Ramos (cell line): ENCODE measurements around the gene MMP12.

Experiments used
- in situ Hi-C: fragments of 300-500 bp; cut with MboI; formaldehyde crosslinking; loops from one replicate; pipeline ENCODE4 v1.14.3; 2022; ENCODE audit warnings: low sequenced_read_pairs; ENCODE audit not compliant: unreplicated experiment

MMP12 gene

GRCh38 chr11:102853055-102853454 is 21.7 kb downstream of the MMP12 start:
- in situ Hi-C loops, result no loop called here

DNA sequence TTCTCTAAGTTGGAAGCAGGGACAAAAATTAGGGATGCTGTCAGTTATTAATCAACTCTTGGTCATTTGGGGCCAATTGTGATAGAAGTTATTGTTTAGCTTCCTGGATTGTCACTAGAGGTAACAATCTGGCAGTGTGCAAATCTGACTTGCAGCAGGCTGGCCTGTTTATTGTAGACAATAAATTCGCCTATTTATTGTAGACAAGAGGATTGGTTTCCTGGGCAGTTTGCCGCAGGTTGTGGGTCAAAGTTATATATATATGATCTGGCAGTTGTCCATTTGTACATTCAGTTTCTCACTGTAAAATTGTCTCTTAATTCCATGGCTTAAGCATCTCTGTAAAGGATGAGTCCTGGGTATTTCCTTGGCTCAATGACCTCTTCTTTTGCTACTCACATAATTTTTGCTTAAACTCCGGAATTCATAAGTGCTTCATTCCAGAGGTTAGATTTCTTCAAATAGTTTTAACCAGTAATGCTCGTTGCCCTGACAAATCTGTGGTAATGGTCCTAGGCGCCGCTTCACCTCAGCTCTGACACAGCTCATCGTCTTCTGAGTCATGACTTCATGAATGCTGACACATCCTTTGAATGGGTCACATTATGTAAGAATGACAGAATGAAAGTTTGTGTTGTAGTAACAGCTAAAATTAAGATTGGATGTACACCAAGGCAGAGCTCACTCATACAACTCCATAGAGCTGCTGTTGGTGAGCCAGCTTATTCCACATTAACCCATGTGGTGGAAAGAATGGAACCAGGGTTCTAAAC is 23.6 kb downstream of the MMP12 start:
- in situ Hi-C loops, result no loop called here

- in situ Hi-C loops, result no loop called here
These were observed 25.5 kb downstream of the MMP12 start for GRCh38 chr11:102849311-102849710.

DNA sequence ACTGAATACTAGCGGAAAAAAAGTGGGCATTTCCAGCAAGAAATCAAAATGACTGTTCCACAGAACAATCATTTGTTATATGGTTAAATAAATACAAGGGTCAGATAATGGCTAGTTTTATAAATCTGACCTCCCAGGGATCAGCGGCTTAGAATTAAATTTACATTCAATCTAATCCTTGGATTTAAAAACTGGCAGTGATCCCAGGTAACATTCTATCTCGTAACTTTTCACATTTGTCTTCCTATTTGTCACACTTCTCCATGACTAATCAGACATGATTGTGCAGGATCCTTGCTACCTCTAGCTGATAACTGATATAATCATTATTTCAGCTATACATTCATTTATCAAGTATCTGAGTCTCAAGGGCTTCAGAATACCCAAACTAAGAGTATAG is 28.5 kb downstream of the MMP12 start:
- in situ Hi-C loops, result no loop called here

GRCh38 chr11:102843489-102843888 is 31.3 kb downstream of the MMP12 start, which contains the start of gene MMP3:
Gene MMP3 (minus strand): TSS chr11:102843609. CDS start chr11:102843546, 63 bp downstream.
- in situ Hi-C loops, result no loop called here

DNA sequence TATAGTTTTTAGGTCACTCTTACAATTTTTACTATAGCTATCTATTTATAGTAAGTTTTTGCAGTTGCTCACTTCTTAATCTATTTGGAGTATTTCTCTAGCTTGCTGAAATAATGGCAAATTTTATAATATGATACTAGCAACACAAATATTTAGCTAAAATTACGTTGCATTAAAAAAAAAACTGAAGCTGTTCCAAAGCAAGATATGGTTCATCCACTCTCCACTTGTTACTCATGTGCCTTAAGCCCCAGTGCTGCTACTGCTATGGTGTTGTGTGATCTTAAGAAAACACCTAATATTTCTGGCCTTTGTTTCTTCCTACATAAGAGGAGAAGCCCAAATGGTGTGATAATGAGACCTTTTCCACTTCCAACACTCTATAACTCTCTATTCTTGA is 31.9 kb downstream of the MMP12 start:
- in situ Hi-C loops, result no loop called here

DNA sequence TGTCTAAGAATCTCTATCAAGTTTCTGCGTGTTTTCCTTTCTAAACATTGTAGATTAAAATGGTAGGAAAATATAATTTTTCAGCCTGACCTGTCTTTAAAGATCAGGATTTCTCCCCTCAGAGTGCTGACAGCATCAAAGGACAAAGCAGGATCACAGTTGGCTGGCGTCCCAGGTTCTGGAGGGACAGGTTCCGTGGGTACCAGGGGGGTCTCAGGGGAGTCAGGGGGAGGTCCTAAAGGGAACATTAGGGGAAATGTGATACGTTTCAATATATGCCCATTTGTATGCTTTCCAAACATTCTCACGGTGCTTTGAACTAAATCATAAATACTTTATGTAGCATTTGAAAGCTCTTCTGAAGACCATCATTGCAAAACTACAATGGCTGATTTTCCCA is 34.8 kb downstream of the MMP12 start:
- in situ Hi-C loops, result no loop called here

DNA sequence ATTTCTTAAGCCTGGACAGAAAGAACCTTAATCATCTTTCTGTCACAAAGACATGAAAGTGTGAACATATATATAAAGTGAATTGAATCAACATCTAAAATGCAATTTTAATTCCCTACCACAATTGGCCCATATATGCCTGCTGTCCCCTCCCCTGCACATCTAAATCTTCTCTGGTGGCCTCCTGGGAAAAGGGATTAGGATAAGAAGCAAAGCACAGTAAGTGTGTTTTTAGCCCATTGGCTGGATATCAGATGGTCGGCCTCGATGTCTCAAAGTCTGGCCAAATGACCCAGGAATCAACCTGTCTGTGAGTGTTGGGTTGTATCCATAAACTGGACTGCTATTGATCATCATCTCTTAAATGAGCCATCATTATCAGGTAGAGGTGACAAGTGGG is 37.1 kb downstream of the MMP12 start:
- in situ Hi-C loops, result no loop called here

- in situ Hi-C loops, result no loop called here
These were observed 37.6 kb downstream of the MMP12 start for GRCh38 chr11:102837156-102837555.

GRCh38 chr11:102836290-102836875 is 38.4 kb downstream of the MMP12 start:
- in situ Hi-C loops, result no loop called here

DNA sequence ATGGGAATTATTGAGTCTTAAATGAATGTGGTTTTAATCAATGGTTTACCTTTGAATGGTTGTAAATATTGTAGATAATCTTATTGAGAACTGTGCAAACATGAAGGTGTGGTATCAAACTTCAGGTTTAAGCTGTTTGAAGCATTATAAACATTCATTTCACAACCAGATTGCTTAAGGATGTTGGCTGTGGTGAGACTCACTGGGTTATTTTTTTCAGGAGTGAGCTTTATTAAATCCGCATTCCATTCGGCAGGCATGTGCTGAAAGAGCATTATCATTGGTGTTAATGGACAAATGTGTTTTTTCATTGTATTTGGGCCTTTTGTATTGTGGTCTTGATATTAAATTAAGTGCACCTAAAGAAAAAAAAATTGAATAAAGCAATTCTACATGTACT is 41.1 kb downstream of the MMP12 start:
- in situ Hi-C loops, result no loop called here

GRCh38 chr11:102832612-102833011 is 42.2 kb downstream of the MMP12 start:
- in situ Hi-C loops, result no loop called here

- in situ Hi-C loops, result no loop called here
These were observed 43.0 kb downstream of the MMP12 start for GRCh38 chr11:102831489-102832440.

- in situ Hi-C loops, result no loop called here
These were observed 43.7 kb downstream of the MMP12 start for GRCh38 chr11:102831128-102831488.

DNA sequence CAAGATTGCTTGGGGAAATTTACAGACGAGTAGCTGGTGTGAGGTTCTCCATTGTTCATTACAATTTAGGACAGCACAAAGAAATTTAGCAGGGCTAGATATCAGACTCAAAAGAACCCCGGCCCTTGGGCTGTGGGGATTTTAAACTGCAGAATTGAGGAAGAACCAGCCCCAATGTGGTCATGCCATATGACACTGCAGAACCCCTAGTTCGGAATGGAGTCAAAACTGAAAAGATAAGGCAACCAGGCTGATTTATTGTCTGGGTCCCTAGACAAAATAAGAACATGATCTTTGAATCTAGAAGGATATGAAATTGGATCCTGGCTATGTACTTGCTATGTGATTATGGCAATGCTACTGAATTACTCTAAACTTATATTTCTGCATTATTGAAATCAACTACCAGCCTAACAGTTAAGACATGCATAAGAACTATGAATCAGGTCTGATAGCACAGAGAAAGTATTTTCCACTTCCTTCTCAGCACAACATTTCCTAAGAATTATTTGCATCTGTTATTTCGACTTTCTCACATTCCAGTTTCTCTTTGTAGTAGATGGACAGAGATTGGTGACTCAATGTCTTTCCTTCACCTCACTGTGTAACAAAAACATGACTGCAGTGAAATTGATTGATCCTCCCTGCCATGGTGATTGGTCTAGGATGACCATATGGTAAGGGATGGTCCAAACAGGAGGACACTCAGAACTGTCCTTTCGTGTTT is 44.6 kb downstream of the MMP12 start:
- in situ Hi-C loops, result no loop called here

DNA sequence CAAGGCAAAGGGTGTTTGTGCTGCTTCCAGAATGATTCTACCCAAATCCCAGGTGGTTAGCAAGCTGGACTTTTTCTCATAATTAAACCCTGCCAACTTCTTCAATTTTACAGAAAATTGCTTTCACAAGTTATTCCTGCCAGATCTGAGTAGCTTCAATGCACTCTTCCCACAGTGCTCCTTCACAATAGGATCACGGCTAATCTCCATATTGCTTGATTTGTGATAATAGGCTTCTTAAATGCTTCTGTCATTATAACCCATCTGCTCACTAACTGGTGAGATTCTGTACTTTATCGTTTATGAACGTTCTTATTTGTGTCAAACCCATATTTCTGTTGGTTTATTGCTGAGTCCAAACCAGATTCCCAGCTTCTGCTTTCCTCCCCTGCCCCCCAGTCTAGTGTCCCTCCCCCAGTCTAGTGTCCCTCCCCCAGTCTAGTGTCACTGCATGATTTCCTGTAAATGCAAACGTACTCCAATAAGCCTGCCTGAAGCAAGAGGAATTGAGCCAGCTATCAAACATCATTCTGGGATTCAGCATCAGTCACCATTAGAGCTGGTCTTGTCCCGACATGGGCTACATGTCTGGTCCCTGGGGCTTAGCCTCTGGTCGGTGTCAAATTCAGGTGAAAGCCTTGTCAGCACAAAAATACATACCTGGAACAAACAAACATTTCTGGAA is 45.3 kb downstream of the MMP12 start:
- in situ Hi-C loops, result no loop called here

GRCh38 chr11:102824556-102824955 is 50.2 kb downstream of the MMP12 start:
- in situ Hi-C loops, result no loop called here

DNA sequence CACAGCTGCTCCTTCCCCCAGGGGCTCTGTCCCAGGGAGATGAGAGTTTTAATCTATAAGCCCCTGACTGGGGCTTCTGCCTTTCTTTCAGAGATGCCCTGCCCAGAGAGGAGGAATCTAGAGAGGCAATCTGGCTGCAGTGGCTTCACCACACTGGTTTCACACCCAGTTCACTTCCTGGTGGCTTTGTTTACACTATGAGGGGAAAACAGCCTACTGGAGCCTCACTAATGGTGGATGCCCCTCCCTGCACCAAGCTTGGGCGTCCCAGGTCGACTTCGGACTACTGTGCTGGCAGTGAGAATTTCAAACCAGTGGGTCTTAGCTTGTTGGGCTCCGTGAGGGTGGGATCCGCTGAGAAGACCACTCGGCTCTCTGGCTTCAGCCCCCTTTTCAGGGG is 55.3 kb downstream of the MMP12 start:
- in situ Hi-C loops, result no loop called here

DNA sequence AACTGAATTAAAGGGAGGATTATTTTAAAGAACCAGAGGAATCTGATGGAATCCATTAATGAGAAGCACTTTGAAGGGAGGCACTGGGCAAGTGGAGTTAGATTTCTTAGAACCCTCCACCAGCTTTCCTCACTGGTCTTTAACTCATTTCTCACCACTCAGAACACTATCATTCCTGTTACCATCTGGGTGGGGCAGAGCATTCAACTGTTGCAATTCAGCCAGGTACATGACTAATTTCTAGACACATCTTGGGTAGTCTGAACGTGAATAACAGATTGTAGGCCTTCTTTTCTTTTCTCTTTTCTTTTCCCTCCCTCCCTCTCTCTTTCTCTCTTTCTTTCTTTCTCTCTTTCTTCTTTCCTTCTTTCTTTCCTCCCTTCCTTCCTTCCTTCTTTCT is 61.3 kb downstream of the MMP12 start:
- in situ Hi-C loops, result no loop called here
